ENCODE measurements around the gene RAD51B. TPM values are rescaled to one million over a fixed set of nuclear protein-coding genes. Genes with fewer than 3 reads are reported as not detected.

The RAD51B gene
- total RNA-seq, 6 experiments from 2014 or later, result 2.7 to 5.8 (median 4.3) TPM

DNA sequence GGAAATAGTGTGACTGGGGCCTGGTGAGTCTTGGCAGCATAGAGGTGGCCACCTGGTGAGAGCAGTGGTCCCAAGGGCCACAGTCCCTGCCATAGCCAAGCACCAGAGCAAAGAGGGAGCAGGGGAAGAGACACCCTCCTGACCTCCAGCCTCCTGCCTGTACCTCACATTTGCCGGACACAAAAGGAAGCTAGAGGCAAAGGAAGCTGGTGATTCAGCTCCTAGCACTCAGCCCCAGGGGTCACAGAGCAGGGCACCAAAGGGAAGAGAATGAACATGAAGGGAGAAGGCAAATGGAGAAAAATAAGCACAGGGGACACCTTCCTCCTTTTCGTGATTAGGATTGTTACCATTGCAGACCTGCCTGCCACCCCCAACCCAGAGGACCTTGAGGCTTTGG, 756.5 kb downstream of the RAD51B start:
- 50% methylated on average over 1 of the region's 2 CpGs for WGBS (ENCODE audit: insufficient coverage, low coverage, low lambda C conversion rate, missing lambda C conversion rate)
- no peak overlapping the region for H3K4me3 ChIP-seq
- DNase-seq (no peak), ATAC-seq (no peak)
- TF ChIP-seq POLR2A (IDR thresholded peaks at IDR 0.05), result no peak
- no peak for TF ChIP-seq CTCF (IDR thresholded peaks at IDR 0.05)
- intact Hi-C loops (cut with DNase I), result no loop called here
- H3K27ac ChIP-seq, result no peak overlapping the region
- H3K36me3 ChIP-seq, result no peaks in the 10 kb centered on the region
- H3K27me3 ChIP-seq, result no peaks in the 10 kb centered on the region
- H3K4me1 ChIP-seq, result peaks cover 0 to 25% (median 8%) of the 10 kb centered on the region in 4 donors
- no peaks in the 10 kb centered on the region for H3K9me3 ChIP-seq

DNA sequence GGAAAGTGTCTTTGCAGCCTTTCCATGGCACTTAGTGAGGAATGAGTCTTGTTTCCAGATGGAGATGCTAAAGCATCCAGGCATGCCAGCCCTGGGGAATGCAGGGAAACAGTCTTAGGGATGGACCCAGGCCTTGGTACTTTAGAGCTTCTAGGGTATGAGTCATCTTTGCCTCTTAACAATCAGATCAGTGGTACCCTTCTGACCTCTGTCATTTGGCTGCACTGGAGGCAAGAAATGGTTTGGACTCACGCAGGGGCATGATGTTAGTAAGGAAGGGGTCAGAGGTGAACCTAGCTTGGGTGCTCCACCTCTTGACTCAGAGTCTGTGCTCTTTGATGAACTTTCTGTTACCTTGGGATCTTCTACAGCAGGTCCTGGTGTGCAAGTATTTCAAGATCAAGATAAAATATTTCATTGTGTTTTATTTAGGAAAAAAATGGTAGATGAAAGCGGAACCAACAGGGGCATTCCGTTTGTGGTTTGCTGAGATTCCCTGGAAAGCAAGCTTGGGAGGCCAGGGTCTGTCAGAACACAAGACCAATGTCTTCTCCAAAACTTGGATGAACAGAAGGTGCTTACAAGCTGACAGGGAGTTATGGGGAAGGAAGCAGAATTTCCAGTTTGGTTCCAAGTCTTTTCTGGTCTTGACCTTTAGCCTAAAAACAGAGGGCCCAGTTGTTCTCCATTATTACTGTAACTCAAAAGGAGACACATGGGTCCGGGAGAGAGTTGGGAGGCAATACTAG, 757.1 kb downstream of the RAD51B start:
- peaks cover 0 to 19% (median 5%) of the 10 kb centered on the region in 4 donors for H3K4me1 ChIP-seq
- 100% methylated on average over 2 of the region's 4 CpGs for WGBS (ENCODE audit: insufficient coverage, low coverage, low lambda C conversion rate, missing lambda C conversion rate)

GRCh38 chr14:68577802-68578541, 758.4 kb downstream of the RAD51B start:
- DNase-seq (peak in 2 of 3 donors; percentile 64 to 71), ATAC-seq (peak; percentile 70 to 82 (median 78))
- Histone ChIP-seq H3K27me3 (no peaks in the 10 kb centered on the region), H3K27ac (peak overlapping the region; percentile 52 to 62 (median 58)), H3K9me3 (no peaks in the 10 kb centered on the region), H3K4me3 (no peak overlapping the region), H3K36me3 (no peaks in the 10 kb centered on the region), H3K4me1 (peaks cover 0 to 9% (median 2%) of the 10 kb centered on the region in 4 donors)
- WGBS (ENCODE audit: insufficient coverage, low coverage, low lambda C conversion rate, missing lambda C conversion rate), result 59% methylated on average over 16 of the region's 16 CpGs
- no peak for TF ChIP-seq CTCF (IDR thresholded peaks at IDR 0.05)
- peak; percentile 14 for TF ChIP-seq POLR2A (IDR thresholded peaks at IDR 0.05)
- intact Hi-C loops (cut with DNase I), result no loop called here

More for the DNA sequence above, 757.1 kb downstream of the RAD51B start:
- Histone ChIP-seq H3K4me3 (no peak overlapping the region), H3K27me3 (no peaks in the 10 kb centered on the region), H3K9me3 (no peaks in the 10 kb centered on the region), H3K27ac (no peak overlapping the region), H3K36me3 (no peaks in the 10 kb centered on the region)
- intact Hi-C loops (cut with DNase I), result no loop called here
- ATAC-seq (peak in 1 of 4 donors; percentile 32), DNase-seq (no peak)
- TF ChIP-seq POLR2A (IDR thresholded peaks at IDR 0.05) (no peak), CTCF (IDR thresholded peaks at IDR 0.05) (no peak)

GRCh38 chr14:68578597-68578996, 759.0 kb downstream of the RAD51B start:
- TF ChIP-seq POLR2A (IDR thresholded peaks at IDR 0.05) (no peak), CTCF (IDR thresholded peaks at IDR 0.05) (no peak)
- ATAC-seq (no peak), DNase-seq (no peak)
- H3K36me3 ChIP-seq, result no peaks in the 10 kb centered on the region
- intact Hi-C loops (cut with DNase I), result no loop called here
- WGBS (ENCODE audit: insufficient coverage, low coverage, low lambda C conversion rate, missing lambda C conversion rate), result 90% methylated on average over 2 of the region's 2 CpGs
- H3K9me3 ChIP-seq, result no peaks in the 10 kb centered on the region
- H3K27me3 ChIP-seq, result no peaks in the 10 kb centered on the region
- no peak overlapping the region for H3K4me3 ChIP-seq
- H3K27ac ChIP-seq, result peak overlapping the region; percentile 19 to 58 (median 52)
- H3K4me1 ChIP-seq, result peaks cover 0 to 9% (median 2%) of the 10 kb centered on the region in 4 donors
